HG03280 (cell line): ENCODE data around the gene FRMD6.
"Not testable (repeated sequence)": the region's sequence is repeated elsewhere in the genome, so short reads cannot be mapped to it uniquely, and the experiment has no call there.

Experiments
- ATAC-seq: cut with Tn5 transposase; IDR thresholded peaks from one replicate; pipeline ENCODE4 v1.9.1; 2021; ENCODE audit warnings: mild to moderate bottlenecking, moderate library complexity; ENCODE audit not compliant: unreplicated experiment

The FRMD6 gene

GRCh38 chr14:51627313-51627712 lies 24.4 kb upstream of the FRMD6 start:
- no peak for ATAC-seq

GRCh38 chr14:51628238-51628637 lies 23.5 kb upstream of the FRMD6 start:
- no peak for ATAC-seq

DNA sequence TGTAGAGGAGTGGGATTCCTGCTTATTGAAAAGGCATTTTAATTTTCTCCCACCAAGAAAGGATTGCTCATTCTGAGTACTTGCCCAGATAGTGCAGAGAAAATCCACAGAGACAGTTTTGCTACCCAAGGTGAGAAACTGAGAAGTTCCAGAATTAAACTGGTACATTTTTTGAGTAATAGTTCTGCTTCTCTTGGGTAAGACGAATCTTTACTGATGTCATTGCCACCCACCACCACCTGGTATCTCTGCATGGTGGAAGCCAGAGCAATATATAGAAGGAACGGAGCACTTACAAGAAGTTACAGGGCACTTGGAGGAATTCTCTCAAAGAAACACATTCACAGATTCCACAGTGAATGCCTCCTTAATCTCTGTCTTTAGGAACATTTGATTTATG lies 20.7 kb upstream of the FRMD6 start:
- no peak for ATAC-seq

- ATAC-seq = not testable (repeated sequence)
These were observed 18.4 kb upstream of the FRMD6 start for GRCh38 chr14:51633298-51633697.

DNA sequence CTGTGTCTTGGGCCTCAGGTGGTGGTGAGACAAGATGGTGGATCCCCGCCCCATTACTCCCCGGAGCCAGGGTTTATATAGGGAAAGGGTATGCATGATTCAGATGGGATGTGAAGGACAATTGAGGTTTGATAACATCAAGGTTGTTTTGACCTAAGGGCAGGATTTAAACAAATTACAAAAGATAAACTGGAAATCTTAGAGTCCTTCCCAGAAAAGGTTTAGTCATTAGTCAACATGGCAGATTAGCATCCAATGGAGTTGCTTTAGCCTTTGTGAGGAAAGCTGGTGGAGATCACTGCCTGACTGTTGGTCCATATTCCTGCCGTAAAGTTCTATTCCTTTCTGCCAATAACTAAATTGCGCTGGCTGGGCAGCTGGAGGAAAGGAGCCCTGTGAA lies 15.6 kb upstream of the FRMD6 start:
- no peak for ATAC-seq

GRCh38 chr14:51638071-51638944 lies 13.4 kb upstream of the FRMD6 start:
- no peak for ATAC-seq

- ATAC-seq = no peak
These were observed 11.9 kb upstream of the FRMD6 start for GRCh38 chr14:51639668-51640316.

- ATAC-seq = no peak
These were observed 8.6 kb upstream of the FRMD6 start for GRCh38 chr14:51643140-51643539.

GRCh38 chr14:51644217-51644933 lies 7.3 kb upstream of the FRMD6 start:
- ATAC-seq = no peak

DNA sequence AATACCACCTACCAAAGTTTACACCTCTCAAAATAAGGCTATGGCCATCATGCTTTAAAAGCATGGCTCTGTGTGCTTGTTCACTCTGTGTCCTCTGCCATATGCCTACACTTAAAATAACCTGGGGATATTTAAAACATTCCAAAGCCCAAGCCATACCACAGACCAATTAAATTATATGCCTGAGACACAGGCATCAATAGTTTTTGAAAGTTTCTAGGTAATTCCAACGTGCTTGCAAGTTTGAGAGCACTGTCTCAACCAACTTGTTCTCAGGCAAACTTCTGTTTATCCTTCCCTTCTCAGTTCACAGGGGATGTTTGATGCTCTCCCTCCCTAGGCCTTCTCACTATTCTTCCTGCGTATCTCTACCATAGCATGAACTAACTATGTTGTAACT lies 3.4 kb upstream of the FRMD6 start:
- ATAC-seq = no peak

DNA sequence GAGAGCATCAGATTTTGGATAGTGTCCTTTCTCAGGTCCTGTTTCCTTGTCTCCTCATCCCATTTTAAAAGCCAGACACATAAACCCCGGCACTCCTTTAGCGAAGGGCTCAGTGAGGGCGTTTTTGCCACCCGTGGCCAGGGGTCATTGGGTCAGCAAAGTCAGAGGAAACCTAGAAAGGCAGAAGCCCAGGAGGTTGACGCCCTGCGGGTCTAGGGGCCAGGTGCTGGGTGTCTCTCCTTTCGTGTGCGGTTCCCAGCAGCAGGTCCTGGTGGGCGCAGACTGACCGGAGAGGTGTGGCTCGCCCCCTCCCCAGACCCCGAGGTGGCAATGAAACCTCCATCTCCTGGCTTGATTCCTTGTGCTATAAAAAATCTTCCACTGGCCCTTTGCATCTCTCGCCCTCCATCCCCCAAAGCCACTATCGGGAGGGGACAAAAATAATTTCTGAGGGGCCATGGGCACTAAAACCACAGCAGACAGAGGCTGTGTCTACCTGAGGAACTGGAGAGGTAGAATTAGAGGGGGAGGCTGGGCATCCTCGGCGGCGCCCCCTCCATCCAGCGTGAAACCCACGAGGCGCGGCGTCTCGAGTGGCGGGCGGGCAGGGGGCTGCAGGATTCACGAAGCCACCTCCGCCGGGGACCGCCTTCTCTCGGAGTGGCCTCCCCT lies 858 bp upstream of the FRMD6 start:
- ATAC-seq = no peak

- ATAC-seq = peak; percentile 40
These were observed 713 bp downstream of the FRMD6 start for GRCh38 chr14:51652168-51653078.

GRCh38 chr14:51653079-51653774 lies 1.5 kb downstream of the FRMD6 start:
- no peak for ATAC-seq

DNA sequence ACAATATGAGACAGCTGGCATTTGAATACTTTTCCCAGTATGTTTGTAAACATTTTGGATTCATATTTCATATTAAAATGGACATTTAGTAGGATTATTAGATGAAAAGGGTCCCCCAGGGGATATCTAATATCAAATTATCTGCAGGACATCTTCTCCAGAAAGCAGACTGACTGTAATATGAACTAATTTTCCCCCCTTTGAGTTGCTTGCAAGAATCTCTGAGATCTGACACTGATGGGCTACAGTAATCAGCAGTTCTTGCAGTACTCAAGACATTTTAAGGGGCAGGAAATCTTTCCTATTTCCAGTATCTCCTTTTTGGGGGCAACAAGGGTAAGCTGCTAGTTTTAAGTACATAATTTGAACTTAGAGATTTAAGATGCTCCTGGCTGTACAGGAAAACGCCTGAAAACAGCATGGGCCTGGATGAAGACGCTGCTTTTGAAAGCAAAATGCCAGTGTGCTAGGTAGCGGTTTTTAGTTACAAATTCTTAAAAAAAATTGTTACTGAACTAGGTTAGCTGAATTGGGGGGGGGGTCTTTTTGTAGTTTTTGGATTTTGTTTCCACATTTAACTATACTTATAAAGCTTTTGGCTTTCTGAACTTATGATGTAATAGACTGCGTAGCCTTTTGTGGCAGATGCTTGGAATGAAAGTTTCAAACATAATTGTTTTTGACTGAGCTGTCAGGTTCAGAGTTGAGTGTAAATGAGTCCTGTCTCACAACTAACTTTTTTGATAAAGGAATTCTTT lies 2.2 kb downstream of the FRMD6 start:
- no peak for ATAC-seq

- ATAC-seq = no peak
These were observed 2.8 kb downstream of the FRMD6 start for GRCh38 chr14:51654533-51654845.

GRCh38 chr14:51657762-51658161 lies 6.1 kb downstream of the FRMD6 start:
- ATAC-seq = no peak

DNA sequence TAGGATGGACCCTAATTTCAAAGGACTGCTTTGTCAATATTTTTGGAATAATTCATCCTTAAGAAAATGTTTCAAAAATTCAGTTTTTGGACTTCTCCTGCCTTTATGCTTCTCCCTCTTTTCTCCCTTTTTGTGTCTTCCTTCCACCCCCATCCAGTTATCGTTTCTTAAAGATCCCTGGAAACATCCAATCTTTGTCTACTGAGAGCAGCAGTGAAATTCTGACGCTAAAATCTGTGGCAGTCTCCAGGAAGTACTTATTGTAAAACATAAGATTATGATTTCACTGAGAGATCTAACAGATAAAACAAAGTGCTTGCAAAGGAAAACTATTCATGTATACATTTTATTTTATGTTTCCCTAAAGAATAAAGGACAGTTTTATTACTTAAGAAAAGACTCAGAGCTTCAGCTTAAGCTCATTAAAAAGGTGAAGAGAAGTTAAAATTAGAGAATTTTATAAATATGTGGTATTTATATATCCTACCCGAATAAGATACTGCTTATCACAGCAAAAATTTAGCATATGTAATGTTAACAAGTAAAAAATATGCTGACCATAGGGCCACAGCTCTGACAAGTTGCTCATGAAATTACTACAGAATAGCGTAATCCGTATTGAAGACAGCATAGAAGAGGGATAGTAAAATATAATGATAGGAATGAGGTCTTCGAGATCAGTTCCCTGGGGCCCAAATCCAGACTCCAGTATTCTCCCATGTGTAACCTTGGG lies 6.9 kb downstream of the FRMD6 start:
- no peak for ATAC-seq

- no peak for ATAC-seq
These were observed 9.0 kb downstream of the FRMD6 start for GRCh38 chr14:51660741-51661140.
